Left ventricle myocardium inferior (tissue), 1 donor: ENCODE data around the gene CEP131. TPM values are rescaled to one million over a fixed set of nuclear protein-coding genes. Genes with fewer than 3 reads are reported as not detected.

Source experiments
- DNase-seq: peaks from one replicate; pipeline ENCODE4 v3.0.0-alpha.2; 2020
- H3K27ac ChIP-seq: fragments of 200-600 bp; replicated peaks from 2 replicates; pipeline ENCODE4 v1.8.0; 2021
- H3K27me3 ChIP-seq: fragments of 200-600 bp; 2 replicates; pipeline ENCODE4 v1.8.0; 2021; ENCODE audit warnings: low read depth
- H3K36me3 ChIP-seq: fragments of 200-600 bp; 2 replicates; pipeline ENCODE4 v1.8.0; 2021
- H3K4me1 ChIP-seq: fragments of 200-600 bp; 2 replicates; pipeline ENCODE4 v1.8.0; 2021
- H3K4me3 ChIP-seq: fragments of 200-600 bp; 2 replicates; pipeline ENCODE4 v1.8.0; 2021; ENCODE audit warnings: mild to moderate bottlenecking, moderate library complexity
- H3K9me3 ChIP-seq: fragments of 200-600 bp; replicated peaks from 2 replicates; pipeline ENCODE4 v1.8.0; 2021
- intact Hi-C: fragments of 100-400 bp; cut with micrococcal nuclease; formaldehyde crosslinking; loops from one replicate; pipeline ENCODE4 v1.11.0; 2022
- total RNA-seq: library from RNA; stranded (reverse); fragmentation: NEBNext Ultra II Directional; extraction: Animal tissue kit (Norgen Biotek cat#: 25700); gene quantifications from one replicate; pipeline ENCODE4 v1.2.1, GENCODE V29; 2021
- TF ChIP-seq, protein P1 (sequence below): fragments of 200-600 bp; IDR thresholded peaks from 2 replicates; pipeline ENCODE4 v1.8.0; 2021; ENCODE audit warnings: antibody characterized with exemption, mild to moderate bottlenecking, borderline replicate concordance
- donor health status: DM: no; HTN: yes; CAD: no; lungs with severe emphysema.

The CEP131 gene
- total RNA-seq, 1 donor from 2014 or later = 7.6 TPM

DNA sequence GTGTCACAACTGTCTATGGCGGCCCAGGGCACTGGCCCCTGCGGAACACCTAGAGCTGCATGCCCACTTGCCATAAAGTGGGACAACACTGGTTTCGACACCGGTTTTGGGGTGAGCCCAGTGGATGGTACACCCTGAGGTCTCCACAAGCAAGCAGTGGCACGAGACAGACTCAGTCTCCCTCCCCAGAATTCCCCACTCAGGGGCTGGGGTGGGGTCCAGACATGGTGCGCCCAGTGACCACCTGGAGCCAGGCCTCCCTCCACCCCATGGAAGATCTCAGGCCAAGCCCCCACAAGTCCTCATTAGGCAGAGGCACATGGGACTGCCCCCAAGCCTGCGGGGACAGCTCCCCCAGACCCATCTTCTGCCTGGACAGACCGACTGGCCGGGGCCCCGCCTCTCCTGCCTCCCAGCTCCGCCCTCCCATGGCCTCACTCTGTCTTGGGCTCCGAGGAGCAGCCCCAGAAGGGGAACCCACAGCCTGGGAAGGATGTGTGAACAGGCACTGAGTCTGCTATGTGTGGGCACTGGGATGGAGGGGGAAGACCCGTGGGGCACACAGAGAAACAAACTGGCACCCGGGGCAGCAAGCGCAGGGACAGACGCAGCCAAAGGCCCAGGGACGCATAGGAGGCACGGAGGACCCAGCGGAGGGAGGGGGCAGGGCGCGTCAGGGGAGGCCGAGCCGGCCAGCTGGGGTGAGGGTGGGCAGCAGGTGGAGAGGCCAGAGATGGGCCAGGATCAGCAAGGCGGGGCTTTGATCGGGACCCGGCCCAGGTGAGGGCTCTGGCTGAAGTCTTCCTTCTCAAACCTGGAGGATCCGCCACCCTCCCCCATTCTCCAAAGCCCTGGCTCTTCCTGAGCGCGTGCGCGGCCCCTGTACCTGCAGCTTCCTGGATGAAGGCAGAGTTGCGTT lies 13.3 kb upstream of the CEP131 start:
- peaks cover 35% of the 10 kb centered on the region for H3K36me3 ChIP-seq
- intact Hi-C loops = no loop called here
- TF ChIP-seq, protein P1, sequence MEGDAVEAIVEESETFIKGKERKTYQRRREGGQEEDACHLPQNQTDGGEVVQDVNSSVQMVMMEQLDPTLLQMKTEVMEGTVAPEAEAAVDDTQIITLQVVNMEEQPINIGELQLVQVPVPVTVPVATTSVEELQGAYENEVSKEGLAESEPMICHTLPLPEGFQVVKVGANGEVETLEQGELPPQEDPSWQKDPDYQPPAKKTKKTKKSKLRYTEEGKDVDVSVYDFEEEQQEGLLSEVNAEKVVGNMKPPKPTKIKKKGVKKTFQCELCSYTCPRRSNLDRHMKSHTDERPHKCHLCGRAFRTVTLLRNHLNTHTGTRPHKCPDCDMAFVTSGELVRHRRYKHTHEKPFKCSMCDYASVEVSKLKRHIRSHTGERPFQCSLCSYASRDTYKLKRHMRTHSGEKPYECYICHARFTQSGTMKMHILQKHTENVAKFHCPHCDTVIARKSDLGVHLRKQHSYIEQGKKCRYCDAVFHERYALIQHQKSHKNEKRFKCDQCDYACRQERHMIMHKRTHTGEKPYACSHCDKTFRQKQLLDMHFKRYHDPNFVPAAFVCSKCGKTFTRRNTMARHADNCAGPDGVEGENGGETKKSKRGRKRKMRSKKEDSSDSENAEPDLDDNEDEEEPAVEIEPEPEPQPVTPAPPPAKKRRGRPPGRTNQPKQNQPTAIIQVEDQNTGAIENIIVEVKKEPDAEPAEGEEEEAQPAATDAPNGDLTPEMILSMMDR = no peak

DNA sequence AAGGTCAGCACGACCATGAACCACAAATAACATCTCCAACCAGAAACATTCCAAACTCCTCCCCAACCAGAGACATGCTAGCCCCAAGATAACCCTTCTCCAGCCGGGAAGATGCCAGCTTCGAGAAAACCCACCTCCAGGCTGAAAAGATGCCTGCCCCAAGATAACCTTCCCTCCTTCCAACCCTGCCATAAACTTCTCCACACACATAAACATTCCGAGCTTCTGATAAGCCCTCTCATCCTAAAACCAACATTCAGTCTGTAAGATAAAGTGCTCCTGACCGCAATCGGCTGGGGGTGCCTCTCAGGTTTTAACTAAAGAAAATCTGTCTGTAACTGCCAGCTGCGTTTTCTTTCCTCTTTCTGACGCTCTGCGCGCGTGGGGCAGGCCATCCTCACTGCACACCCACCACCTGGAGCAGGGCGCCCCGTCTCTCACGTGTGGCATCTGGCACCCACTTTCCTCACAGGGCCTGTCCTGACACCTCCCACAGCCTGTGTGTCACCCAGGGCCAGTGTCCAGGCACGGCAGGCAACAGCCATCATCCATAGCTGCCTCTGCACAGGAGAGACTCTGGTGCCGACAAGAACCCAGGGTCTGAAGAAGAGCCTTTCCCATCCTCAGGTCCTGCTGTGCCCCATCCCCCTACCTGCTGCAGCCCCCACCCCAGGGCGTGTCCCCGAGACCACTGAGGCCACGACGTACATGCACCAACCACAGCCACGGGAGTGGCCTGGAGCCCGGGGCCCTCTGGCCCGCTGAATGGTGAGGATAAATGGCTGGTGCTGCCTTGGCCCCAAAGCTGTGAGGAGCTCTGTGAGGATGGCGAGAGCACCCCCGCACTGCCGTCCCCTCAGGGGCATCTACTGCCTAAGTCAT lies 12.4 kb upstream of the CEP131 start:
- no peak overlapping the region for H3K27ac ChIP-seq
- no peaks in the 10 kb centered on the region for H3K27me3 ChIP-seq
- TF ChIP-seq, protein P1 = no peak
- H3K36me3 ChIP-seq = peaks cover 39% of the 10 kb centered on the region
- no peaks in the 10 kb centered on the region for H3K9me3 ChIP-seq
- H3K4me3 ChIP-seq = no peak overlapping the region
- intact Hi-C loops = no loop called here
- DNase-seq = no peak
- H3K4me1 ChIP-seq = peaks cover 37% of the 10 kb centered on the region

More for the DNA sequence above, 13.3 kb upstream of the CEP131 start:
- Histone ChIP-seq H3K27ac (no peak overlapping the region), H3K9me3 (no peaks in the 10 kb centered on the region), H3K4me3 (no peak overlapping the region), H3K27me3 (no peaks in the 10 kb centered on the region), H3K4me1 (peaks cover 45% of the 10 kb centered on the region)
- DNase-seq = no peak

DNA sequence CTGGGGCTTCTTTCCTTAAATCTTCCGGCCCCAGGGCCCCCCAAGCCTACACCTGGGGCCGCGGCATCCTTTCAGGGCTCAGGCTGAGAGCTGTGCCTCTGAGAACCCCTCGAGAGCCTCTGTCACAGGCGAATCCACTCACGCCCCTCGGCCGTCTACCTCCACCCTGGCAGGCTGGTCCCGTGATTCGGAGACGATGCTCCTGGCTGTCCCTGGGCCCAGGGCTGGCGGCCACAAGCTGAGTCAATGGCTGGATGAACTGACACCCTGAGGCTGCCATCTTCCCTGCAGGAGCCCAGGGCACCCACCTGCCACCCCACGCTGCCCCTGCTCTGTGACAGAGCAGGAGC lies 11.7 kb upstream of the CEP131 start:
- no peak for DNase-seq
- TF ChIP-seq, protein P1 = no peak
- H3K27ac ChIP-seq = no peak overlapping the region
- intact Hi-C loops = no loop called here
- H3K36me3 ChIP-seq = peaks cover 46% of the 10 kb centered on the region
- H3K9me3 ChIP-seq = no peaks in the 10 kb centered on the region
- H3K4me1 ChIP-seq = peaks cover 30% of the 10 kb centered on the region
- no peak overlapping the region for H3K4me3 ChIP-seq
- H3K27me3 ChIP-seq = no peaks in the 10 kb centered on the region

DNA sequence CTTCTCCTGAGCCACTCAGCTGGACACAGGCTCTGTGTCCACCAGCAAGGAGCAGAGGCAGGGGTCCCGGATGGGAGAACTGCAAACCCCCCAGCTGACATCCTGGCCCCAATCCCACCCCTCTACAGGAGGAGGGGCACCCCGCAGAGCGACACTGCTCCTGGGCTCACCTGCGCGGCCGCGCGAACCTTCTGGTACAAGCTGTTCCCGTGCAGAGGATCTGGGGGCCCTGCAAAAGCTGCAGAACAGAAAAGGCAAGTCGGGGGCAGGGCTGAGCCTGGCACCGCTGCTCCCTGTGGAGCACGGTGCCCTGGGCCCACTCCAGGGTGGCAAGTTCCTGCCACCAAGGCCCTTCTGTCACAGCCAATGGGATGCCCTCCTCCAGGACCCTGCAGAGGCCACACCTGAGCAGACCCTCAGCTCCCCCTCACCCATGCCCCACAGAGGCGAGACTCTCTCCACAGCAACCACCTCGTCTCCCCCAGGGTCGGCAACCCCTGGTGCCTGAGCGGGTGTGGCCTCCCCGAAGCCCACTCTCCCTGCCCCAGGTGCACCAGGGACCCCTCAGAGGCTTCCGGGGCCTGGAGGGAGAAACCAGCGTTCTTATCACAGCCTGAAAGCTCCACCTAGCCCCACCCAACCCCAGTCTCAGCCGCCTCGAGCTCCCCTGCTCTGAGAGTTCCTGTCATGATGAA lies 11.2 kb upstream of the CEP131 start:
- Histone ChIP-seq H3K27me3 (no peaks in the 10 kb centered on the region), H3K9me3 (no peaks in the 10 kb centered on the region), H3K4me3 (no peak overlapping the region), H3K27ac (no peak overlapping the region), H3K4me1 (peaks cover 26% of the 10 kb centered on the region), H3K36me3 (peaks cover 50% of the 10 kb centered on the region)
- TF ChIP-seq, protein P1 = no peak
- DNase-seq = no peak
- intact Hi-C loops = no loop called here

DNA sequence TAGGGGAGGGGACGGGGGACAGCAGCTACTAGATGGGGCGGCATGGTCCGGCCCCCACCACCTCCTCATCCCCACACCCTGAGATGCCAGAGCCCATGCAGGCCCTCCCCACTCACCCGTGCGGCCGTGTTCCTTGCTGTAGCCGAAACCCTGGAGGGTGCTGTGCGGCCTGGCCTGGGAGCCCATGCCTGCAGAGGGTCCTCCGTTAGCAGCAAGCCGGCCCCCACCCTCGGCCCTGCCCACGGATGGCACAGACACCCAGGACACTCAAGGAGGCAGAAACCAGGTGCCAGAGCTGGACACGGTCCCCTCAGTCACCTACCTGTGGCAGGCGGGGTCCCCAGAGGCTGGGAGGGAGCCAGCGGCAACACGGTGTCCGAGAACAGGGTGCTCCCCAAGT lies 10.6 kb upstream of the CEP131 start:
- Histone ChIP-seq H3K9me3 (no peaks in the 10 kb centered on the region), H3K4me3 (no peak overlapping the region), H3K27me3 (no peaks in the 10 kb centered on the region), H3K36me3 (peaks cover 50% of the 10 kb centered on the region), H3K27ac (no peak overlapping the region), H3K4me1 (peaks cover 21% of the 10 kb centered on the region)
- TF ChIP-seq, protein P1 = no peak
- DNase-seq = no peak
- intact Hi-C loops = no loop called here
